K562 (cell line): ENCODE data around the gene UBR1. TPM values are rescaled to one million over a fixed set of nuclear protein-coding genes. Genes with fewer than 3 reads are reported as not detected.

Source experiments
- ATAC-seq: fragments of 200-7000 bp; cut with Tn5 transposase; 3 replicates; pipeline ENCODE4 v1.9.1; 2020; ENCODE audit warnings: moderate library complexity
- BruUV-seq: library from RNA; stranded (reverse); fragments of 400-500 nt; replicated peaks from 2 replicates; lab custom pipeline; 2021; lab: Mats Ljungman, UMichigan
- CTCF ChIA-PET: fragments of 300-600 bp; formaldehyde crosslinking; extraction: SDS; loops from one replicate; lab custom pipeline; 2021; ENCODE audit warnings: low intra/inter-chr PET ratio; lab: Yijun Ruan, JAX
- POLR2A ChIA-PET: fragments of 300-600, 350-650 bp; sonication (Branson Sonifier 250); formaldehyde crosslinking; extraction: SDS; loops from one replicate; lab custom pipeline; 2021; ENCODE audit warnings: antibody characterized with exemption, inconsistent platforms; lab: Yijun Ruan, JAX
- DNase-seq, 4 experiments: peaks; one replicate each; pipeline versions ENCODE4 v3.0.0 to v3.0.0-alpha.2; 2011 to 2018; ENCODE audit warnings: low spot score in 3 of 4, mixed read lengths in 3 of 4; ENCODE audit errors: extremely low read depth in 1 of 4
- FAIRE-seq: peaks from 2 replicates; lab custom pipeline; 2011; peaks lifted over from hg19 to GRCh38; lab: Jason Lieb, UNC
- H2AFZ ChIP-seq: 2 replicates; pipeline ENCODE4 v1.6.0; 2011; ENCODE audit warnings: low read depth, low read length, control low read depth, inconsistent platforms
- H3K27ac ChIP-seq: fragments of 200-600 bp; 3 replicates; pipeline ENCODE4 v1.8.0; 2011; ENCODE audit warnings: low read depth, mild to moderate bottlenecking, control low read depth, inconsistent platforms, low read length, moderate library complexity, mixed read lengths; ENCODE audit errors: extremely low read depth
- H3K27me3 ChIP-seq, 2 experiments: fragments of 300-600 bp in 1 of 2; 2 replicates in 1 of 2; 3 replicates in 1 of 2; pipeline versions ENCODE4 v1.6.0 to v1.8.0; 2011; ENCODE audit warnings: inconsistent platforms in 2 of 2, low read length in 2 of 2, mild to moderate bottlenecking in 1 of 2, mixed read lengths in 1 of 2, moderate library complexity in 1 of 2; ENCODE audit not compliant: control insufficient read depth in 2 of 2, insufficient read depth in 2 of 2
- H3K36me3 ChIP-seq: fragments of 300-600 bp; 3 replicates; pipeline ENCODE4 v1.8.0; 2011; ENCODE audit warnings: mild to moderate bottlenecking, low read length, inconsistent platforms; ENCODE audit not compliant: control insufficient read depth, insufficient read depth
- H3K4me1 ChIP-seq, 2 experiments: fragments of 200-600 bp in 1 of 2; replicated peaks in 1 of 2; 2 replicates in 1 of 2; 3 replicates in 1 of 2; pipeline versions ENCODE4 v1.5.1 to v1.8.0; 2011; ENCODE audit warnings: inconsistent platforms in 2 of 2, low read length in 2 of 2, mild to moderate bottlenecking in 1 of 2, mixed read lengths in 1 of 2, moderate library complexity in 1 of 2; ENCODE audit not compliant: control insufficient read depth in 2 of 2, insufficient read depth in 2 of 2
- H3K4me2 ChIP-seq: 2 replicates; pipeline ENCODE4 v1.6.1; 2011; ENCODE audit warnings: low read length, control low read depth, inconsistent platforms, mixed read lengths; ENCODE audit not compliant: insufficient read depth
- H3K4me3 ChIP-seq: fragments of 200-600 bp; sonication (generic), shearing (Covaris generic); 2 replicates; pipeline ENCODE4 v1.5.1; 2016; ENCODE audit warnings: control low read depth, inconsistent platforms
- H3K79me2 ChIP-seq: fragments of 200-600 bp; 3 replicates; pipeline ENCODE4 v1.8.0; 2011; ENCODE audit warnings: low read length, inconsistent platforms; ENCODE audit not compliant: control insufficient read depth, insufficient read depth
- H3K9ac ChIP-seq, 2 experiments: 2 replicates each; pipeline versions ENCODE4 v1.6.0 to v1.6.1; 2011; ENCODE audit warnings: low read depth in 2 of 2, low read length in 2 of 2, control low read depth in 1 of 2, inconsistent platforms in 1 of 2, mild to moderate bottlenecking in 1 of 2, mixed read lengths in 1 of 2; ENCODE audit not compliant: insufficient read depth in 1 of 2
- H3K9me1 ChIP-seq: one replicate; pipeline ENCODE4 v1.6.0; 2011; ENCODE audit warnings: inconsistent platforms, mild to moderate bottlenecking, low read length, moderate library complexity; ENCODE audit not compliant: control insufficient read depth, insufficient read depth
- H3K9me3 ChIP-seq: replicated peaks from 2 replicates; pipeline ENCODE4 v1.5.1; 2011; ENCODE audit warnings: low read depth, low read length, inconsistent platforms; ENCODE audit not compliant: control insufficient read depth, insufficient read depth
- H4K20me1 ChIP-seq: replicated peaks from 2 replicates; pipeline ENCODE4 v1.6.1; 2011; ENCODE audit warnings: low read length, inconsistent platforms, mixed read lengths; ENCODE audit not compliant: control insufficient read depth, insufficient read depth
- CTCFL ChIP-seq: IDR thresholded peaks from 2 replicates; pipeline ENCODE4 v1.6.1; 2011; ENCODE audit warnings: borderline replicate concordance, low read depth, mild to moderate bottlenecking, moderate library complexity, low read length; ENCODE audit not compliant: insufficient read depth, poor library complexity, severe bottlenecking
- CXXC5 ChIP-seq: fragments of 250-450 bp; sonication (Bioruptor Pico); IDR thresholded peaks from 2 replicates; pipeline ENCODE4 v1.8.0; 2022; ENCODE audit warnings: inconsistent platforms, mild to moderate bottlenecking, moderate library complexity
- ILF3 ChIP-seq: fragments of 450-650 bp; IDR thresholded peaks from 2 replicates; pipeline ENCODE4 v1.6.1; 2018; ENCODE audit warnings: antibody characterized with exemption, mild to moderate bottlenecking, moderate library complexity, borderline replicate concordance
- NCOR1 ChIP-seq: fragments of 450-650 bp; IDR thresholded peaks from 2 replicates; pipeline ENCODE4 v1.6.1; 2016; ENCODE audit warnings: mild to moderate bottlenecking, moderate library complexity
- POLR2G ChIP-seq: fragments of 200-400 bp; formaldehyde crosslinking; IDR thresholded peaks from 2 replicates; pipeline ENCODE4 v1.6.1; 2017; ENCODE audit warnings: low read depth, mild to moderate bottlenecking, antibody characterized with exemption, low read length, moderate library complexity
- WGBS: fragments of 100-300 bp; shearing (Covaris generic); methylation state at CpG from one replicate; pipeline ENCODE4 v1.1.6; 2016; ENCODE audit warnings: low coverage, mixed read lengths; ENCODE audit not compliant: insufficient coverage; ENCODE audit errors: missing lambda C conversion rate; 5-methylcytosine and 5-hydroxymethylcytosine counted together
- in situ Hi-C: fragments of 300-500 bp; cut with MboI; formaldehyde crosslinking; loops from 4 replicates; pipeline ENCODE4 v1.15.0; 2018; ENCODE audit warnings: inconsistent platforms, mixed read lengths
- intact Hi-C: fragments of 100-400 bp; cut with micrococcal nuclease; formaldehyde crosslinking; loops from 2 replicates; pipeline ENCODE4 v1.14.2; 2022
- polyA plus RNA-seq, 8 experiments: library from polyadenylated mRNA; depleted of rRNA in 4 of 8; stranded (reverse) in 5 of 8; unstranded in 3 of 8; fragments of >200 nt; fragmentation: Nextera tagmentation in 2 of 8; fragmentation: Illumina TruSeq in 1 of 8; extraction: Ambion mirVana in 2 of 8; extraction: Trizol in 1 of 8; gene quantifications; 2 replicates each; pipeline versions ENCODE4 v1.2.1 to v1.2.3, GENCODE V29; 2011 to 2014; ENCODE audit warnings: inconsistent platforms in 1 of 8, missing spikeins in 1 of 8
- total RNA-seq, 7 experiments: library from RNA; depleted of rRNA in 6 of 7; stranded (reverse); fragments of >200 nt in 6 of 7; fragmentation: Illumina TruSeq in 2 of 7; extraction: Trizol in 2 of 7; gene quantifications; 2 replicates each; pipeline versions ENCODE4 v1.2.1 to v1.2.3, GENCODE V29; 2011 to 2021; ENCODE audit warnings: low replicate concordance in 1 of 7

Gene UBR1
- total and polyA plus RNA-seq, 9 of the 15 experiments (the other 6 are each of a cell fraction or from before 2014, with no cell fraction given): 5.8 to 30.7 (median 15.3) TPM

- TF ChIP-seq CXXC5 (CRISPR knock-in tag): no peak
- no peak for TF ChIP-seq ILF3
- no peak for TF ChIP-seq CTCFL
- no peak for TF ChIP-seq POLR2G
Observed at GRCh38 chr15:42932833-42933515, 172.9 kb downstream of the UBR1 start (continued).

- no peaks in the 10 kb centered on the region for H4K20me1 ChIP-seq
- no peak overlapping the region for H3K4me2 ChIP-seq
- DNase-seq: no peak
- H3K9me1 ChIP-seq: no peaks in the 10 kb centered on the region
- intact Hi-C loops: loop anchor here (5.0 kb wide), 1 partner anchor 355 kb away; no protein-coding TSS in a partner anchor
- no peaks in the 10 kb centered on the region for H3K27me3 ChIP-seq
- WGBS: 34% methylated on average over 6 of the region's 7 CpGs
- H3K36me3 ChIP-seq: no peaks in the 10 kb centered on the region
- no peaks in the 10 kb centered on the region; a peak in 1 of 5 replicates for H3K4me1 ChIP-seq
- no peaks in the 10 kb centered on the region for H3K9me3 ChIP-seq
- no peak for FAIRE-seq
- in situ Hi-C loops: no loop called here
- H2AFZ ChIP-seq: no peak overlapping the region
- no peak overlapping the region for H3K4me3 ChIP-seq
- ATAC-seq: peak; percentile 47; the same call in 2 of the 3 replicates
- H3K27ac ChIP-seq: no peak overlapping the region
- no TSS peak for BruUV-seq
- ChIA-PET CTCF (no interaction called here), POLR2A (interaction anchor here (0.6 to 0.7 kb wide), 2 partner anchors 193 to 389 kb away, joined by 3 read pairs; no protein-coding TSS in a partner anchor)
- no peaks in the 10 kb centered on the region for H3K79me2 ChIP-seq
- H3K9ac ChIP-seq: no peak overlapping the region
- no peak for TF ChIP-seq NCOR1
Observed at GRCh38 chr15:42931702-42932486, 173.9 kb downstream of the UBR1 start.
